ENCODE data around the gene NAP1L5. TPM values are rescaled to one million over a fixed set of nuclear protein-coding genes. Genes with fewer than 3 reads are reported as not detected.
A peak's percentile ranks its signal among the peaks of the same experiment; 100 is the strongest.

The NAP1L5 gene
- total RNA-seq, 4 donors from 2014 or later: 0.20 to 2.9 (median 1.9) TPM

- TF ChIP-seq POLR2A (IDR thresholded peaks at IDR 0.05): no peak
- no peak for TF ChIP-seq CTCF (IDR thresholded peaks at IDR 0.05 in 4 of 5, conservative IDR thresholded peaks at IDR 0.05 in 1 of 5)
- Histone ChIP-seq H3K27me3 (no peaks in the 10 kb centered on the region), H3K27ac (peak overlapping the region in 2 of 4 donors; percentile 24 to 37), H3K36me3 (peaks cover 0 to 46% of the 10 kb centered on the region in 2 donors), H3K9me3 (no peaks in the 10 kb centered on the region), H3K4me3 (no peak overlapping the region), H3K4me1 (peaks cover 26 to 49% of the 10 kb centered on the region in 2 donors)
- ATAC-seq (peak; percentile 60 to 68), DNase-seq (peak in 1 of 2 donors; percentile 43)
- in situ Hi-C loops (cut with MboI; ENCODE audit: low sequenced_read_pairs in 4 of 4) (no loop called here), intact Hi-C loops (cut with DNase I; ENCODE audit: low total_unique reads) (no loop called here)
These were observed 30.5 kb upstream of the NAP1L5 start for GRCh38 chr4:88728146-88728545.

- H3K27ac ChIP-seq: peak overlapping the region in 2 of 4 donors; percentile 3 to 24
- no peak overlapping the region for H3K4me3 ChIP-seq
- peaks cover 0 to 37% of the 10 kb centered on the region in 2 donors for H3K36me3 ChIP-seq
- in situ Hi-C loops (cut with MboI; ENCODE audit: low sequenced_read_pairs in 4 of 4): no loop called here
- intact Hi-C loops (cut with DNase I; ENCODE audit: low total_unique reads): no loop called here
- DNase-seq: no peak
- H3K9me3 ChIP-seq: no peaks in the 10 kb centered on the region
- no peaks in the 10 kb centered on the region for H3K27me3 ChIP-seq
- peaks cover 43 to 70% of the 10 kb centered on the region in 2 donors for H3K4me1 ChIP-seq
- no peak for ATAC-seq
- no peak for TF ChIP-seq POLR2A (IDR thresholded peaks at IDR 0.05)
- no peak for TF ChIP-seq CTCF (IDR thresholded peaks at IDR 0.05 in 4 of 5, conservative IDR thresholded peaks at IDR 0.05 in 1 of 5)
These were observed 28.4 kb upstream of the NAP1L5 start for GRCh38 chr4:88725986-88726385.

GRCh38 chr4:88725143-88725542, 27.5 kb upstream of the NAP1L5 start:
- DNase-seq: no peak
- peaks cover 0 to 34% of the 10 kb centered on the region in 2 donors for H3K36me3 ChIP-seq
- peaks cover 47 to 76% of the 10 kb centered on the region in 2 donors for H3K4me1 ChIP-seq
- H3K9me3 ChIP-seq: no peaks in the 10 kb centered on the region
- H3K4me3 ChIP-seq: no peak overlapping the region
- in situ Hi-C loops (cut with MboI; ENCODE audit: low sequenced_read_pairs in 4 of 4) (no loop called here), intact Hi-C loops (cut with DNase I; ENCODE audit: low total_unique reads) (no loop called here)
- H3K27ac ChIP-seq: peak overlapping the region in 1 of 4 donors; percentile 18
- no peak for ATAC-seq
- TF ChIP-seq POLR2A (IDR thresholded peaks at IDR 0.05) (no peak), CTCF (IDR thresholded peaks at IDR 0.05 in 4 of 5, conservative IDR thresholded peaks at IDR 0.05 in 1 of 5) (no peak)
- no peaks in the 10 kb centered on the region for H3K27me3 ChIP-seq

GRCh38 chr4:88724406-88724805, 26.8 kb upstream of the NAP1L5 start:
- no peak for TF ChIP-seq CTCF (IDR thresholded peaks at IDR 0.05 in 4 of 5, conservative IDR thresholded peaks at IDR 0.05 in 1 of 5)
- no peak for TF ChIP-seq POLR2A (IDR thresholded peaks at IDR 0.05)
- peaks cover 0 to 30% of the 10 kb centered on the region in 2 donors for H3K36me3 ChIP-seq
- intact Hi-C loops (cut with DNase I; ENCODE audit: low total_unique reads): no loop called here
- ATAC-seq (no peak), DNase-seq (no peak)
- peak overlapping the region in 1 of 4 donors; percentile 5 for H3K27ac ChIP-seq
- peaks cover 45 to 73% of the 10 kb centered on the region in 2 donors for H3K4me1 ChIP-seq
- no peaks in the 10 kb centered on the region for H3K9me3 ChIP-seq
- in situ Hi-C loops (cut with MboI; ENCODE audit: low sequenced_read_pairs in 4 of 4): no loop called here
- no peaks in the 10 kb centered on the region for H3K27me3 ChIP-seq
- no peak overlapping the region for H3K4me3 ChIP-seq

- Histone ChIP-seq H3K4me1 (peaks cover 32 to 57% of the 10 kb centered on the region in 2 donors), H3K9me3 (no peaks in the 10 kb centered on the region), H3K36me3 (peaks cover 0 to 29% of the 10 kb centered on the region in 2 donors), H3K27ac (peak overlapping the region in 2 of 4 donors; percentile 53 to 55), H3K4me3 (no peak overlapping the region), H3K27me3 (no peaks in the 10 kb centered on the region)
- in situ Hi-C loops (cut with MboI; ENCODE audit: low sequenced_read_pairs in 4 of 4) (no loop called here), intact Hi-C loops (cut with DNase I; ENCODE audit: low total_unique reads) (no loop called here)
- TF ChIP-seq POLR2A (IDR thresholded peaks at IDR 0.05) (no peak), CTCF (IDR thresholded peaks at IDR 0.05 in 4 of 5, conservative IDR thresholded peaks at IDR 0.05 in 1 of 5) (no peak)
- peak in 1 of 2 donors; percentile 26 for DNase-seq
- peak in 1 of 2 donors; percentile 24 for ATAC-seq
These were observed 25.2 kb upstream of the NAP1L5 start for GRCh38 chr4:88722828-88723227.
